MM.1S (cell line): ENCODE data around the gene PCSK1N.
A peak's percentile ranks its signal among the peaks of the same experiment; 100 is the strongest.

Experiments
- EZH2phosphoT487 ChIP-seq: fragments of 300-600 bp; sonication (generic); IDR thresholded peaks from 2 replicates; pipeline ENCODE4 v1.6.1; 2018; ENCODE audit warnings: antibody characterized with exemption, low read length
- TF ChIP-seq, protein P1 (sequence below): fragments of 300-600 bp; sonication (generic); IDR thresholded peaks from 2 replicates; pipeline ENCODE4 v1.5.1; 2016; ENCODE audit warnings: antibody characterized with exemption, low read length, mixed read lengths

GRCh38 chrX:48854898-48855297 is 19.5 kb upstream of the PCSK1N start:
- TF ChIP-seq, protein P1, sequence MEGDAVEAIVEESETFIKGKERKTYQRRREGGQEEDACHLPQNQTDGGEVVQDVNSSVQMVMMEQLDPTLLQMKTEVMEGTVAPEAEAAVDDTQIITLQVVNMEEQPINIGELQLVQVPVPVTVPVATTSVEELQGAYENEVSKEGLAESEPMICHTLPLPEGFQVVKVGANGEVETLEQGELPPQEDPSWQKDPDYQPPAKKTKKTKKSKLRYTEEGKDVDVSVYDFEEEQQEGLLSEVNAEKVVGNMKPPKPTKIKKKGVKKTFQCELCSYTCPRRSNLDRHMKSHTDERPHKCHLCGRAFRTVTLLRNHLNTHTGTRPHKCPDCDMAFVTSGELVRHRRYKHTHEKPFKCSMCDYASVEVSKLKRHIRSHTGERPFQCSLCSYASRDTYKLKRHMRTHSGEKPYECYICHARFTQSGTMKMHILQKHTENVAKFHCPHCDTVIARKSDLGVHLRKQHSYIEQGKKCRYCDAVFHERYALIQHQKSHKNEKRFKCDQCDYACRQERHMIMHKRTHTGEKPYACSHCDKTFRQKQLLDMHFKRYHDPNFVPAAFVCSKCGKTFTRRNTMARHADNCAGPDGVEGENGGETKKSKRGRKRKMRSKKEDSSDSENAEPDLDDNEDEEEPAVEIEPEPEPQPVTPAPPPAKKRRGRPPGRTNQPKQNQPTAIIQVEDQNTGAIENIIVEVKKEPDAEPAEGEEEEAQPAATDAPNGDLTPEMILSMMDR, result 0 out of 2 replicates have a peak, but pooled peaks have one; percentile 12
- no peak for TF ChIP-seq EZH2phosphoT487
